HG02588 (cell line): ENCODE results near the gene PATL1.
A peak's percentile ranks its signal among the peaks of the same experiment; 100 is the strongest.
"Not testable (repeated sequence)": the region's sequence is repeated elsewhere in the genome, so short reads cannot be mapped to it uniquely, and the experiment has no call there.

ENCODE experiments used
- ATAC-seq: cut with Tn5 transposase; IDR thresholded peaks from one replicate; pipeline ENCODE4 v1.9.1; 2021; ENCODE audit warnings: mild to moderate bottlenecking, moderate library complexity; ENCODE audit not compliant: unreplicated experiment

Gene PATL1

GRCh38 chr11:59668950-59669610, at the start of gene PATL1:
PATL1 (minus strand) TSS chr11:59669037; CDS start chr11:59668895, 142 bp downstream.
- peak; percentile 91 for ATAC-seq

GRCh38 chr11:59716051-59716450, 47.2 kb upstream of the PATL1 start:
- no peak for ATAC-seq

GRCh38 chr11:59713745-59714144, 44.9 kb upstream of the PATL1 start, which contains the start of gene OR10V1:
OR10V1 (minus strand) TSS chr11:59713845; CDS start chr11:59713845, 0 bp downstream.
- no peak for ATAC-seq

- ATAC-seq, result no peak
Observed at GRCh38 chr11:59710136-59710847, 41.5 kb upstream of the PATL1 start.

- no peak for ATAC-seq
Observed at GRCh38 chr11:59708537-59708936, 39.7 kb upstream of the PATL1 start.

GRCh38 chr11:59707371-59707770, 38.5 kb upstream of the PATL1 start:
- no peak for ATAC-seq

- ATAC-seq, result no peak
Observed at GRCh38 chr11:59706518-59707285, 37.9 kb upstream of the PATL1 start.

- no peak for ATAC-seq
Observed at GRCh38 chr11:59705294-59705693, 36.5 kb upstream of the PATL1 start.

- ATAC-seq, result not testable (repeated sequence)
Observed at GRCh38 chr11:59703515-59703914, 34.7 kb upstream of the PATL1 start.

- not testable (repeated sequence) for ATAC-seq
Observed at GRCh38 chr11:59700157-59700556, 31.3 kb upstream of the PATL1 start.

GRCh38 chr11:59698506-59698905, 29.7 kb upstream of the PATL1 start:
- ATAC-seq, result no peak

- ATAC-seq, result no peak
Observed at GRCh38 chr11:59692915-59693314, 24.1 kb upstream of the PATL1 start.

GRCh38 chr11:59691156-59691555, 22.3 kb upstream of the PATL1 start:
- no peak for ATAC-seq

GRCh38 chr11:59689015-59689414, 20.2 kb upstream of the PATL1 start:
- ATAC-seq, result no peak

- not testable (repeated sequence) for ATAC-seq
Observed at GRCh38 chr11:59681260-59681725, 12.5 kb upstream of the PATL1 start.

- peak; percentile 70 for ATAC-seq
Observed at GRCh38 chr11:59680287-59681154, 11.7 kb upstream of the PATL1 start.

GRCh38 chr11:59679347-59679746, 10.5 kb upstream of the PATL1 start:
- ATAC-seq, result no peak

GRCh38 chr11:59678813-59679165, 10.0 kb upstream of the PATL1 start:
- ATAC-seq, result no peak

GRCh38 chr11:59678118-59678812, 9.4 kb upstream of the PATL1 start:
- no peak for ATAC-seq

GRCh38 chr11:59676205-59676604, 7.4 kb upstream of the PATL1 start:
- ATAC-seq, result no peak
